ENCODE data around the gene TDRD7. TPM values are rescaled to one million over a fixed set of nuclear protein-coding genes. Genes with fewer than 3 reads are reported as not detected.

The TDRD7 gene
- total RNA-seq, 1 donor from 2014 or later: 7.9 TPM

GRCh38 chr9:97534185-97534584 lies 122.3 kb downstream of the TDRD7 start:
- peaks cover 73% of the 10 kb centered on the region for H3K4me1 ChIP-seq
- H3K9me3 ChIP-seq (replicated peaks): no peaks in the 10 kb centered on the region
- no peak for DNase-seq
- H3K36me3 ChIP-seq: peaks cover 22% of the 10 kb centered on the region
- H3K27ac ChIP-seq (replicated peaks): peak overlapping the region; percentile 94
- H3K27me3 ChIP-seq (ENCODE audit: low read depth): no peaks in the 10 kb centered on the region
- TF ChIP-seq CTCF (IDR thresholded peaks at IDR 0.05; ENCODE audit: borderline replicate concordance): no peak
- H3K4me3 ChIP-seq: no peak overlapping the region
- intact Hi-C loops (cut with micrococcal nuclease): no loop called here

- no peaks in the 10 kb centered on the region for H3K9me3 ChIP-seq (replicated peaks)
- H3K27ac ChIP-seq (replicated peaks): peak overlapping the region; percentile 94
- peaks cover 22% of the 10 kb centered on the region for H3K36me3 ChIP-seq
- no peaks in the 10 kb centered on the region for H3K27me3 ChIP-seq (ENCODE audit: low read depth)
- no peak for DNase-seq
- peaks cover 67% of the 10 kb centered on the region for H3K4me1 ChIP-seq
- no peak overlapping the region for H3K4me3 ChIP-seq
- TF ChIP-seq CTCF (IDR thresholded peaks at IDR 0.05; ENCODE audit: borderline replicate concordance): no peak
- intact Hi-C loops (cut with micrococcal nuclease): no loop called here
Measured at GRCh38 chr9:97534961-97535594, 123.2 kb downstream of the TDRD7 start.

- H3K4me3 ChIP-seq: no peak overlapping the region
- H3K9me3 ChIP-seq (replicated peaks): no peaks in the 10 kb centered on the region
- intact Hi-C loops (cut with micrococcal nuclease): no loop called here
- DNase-seq: no peak
- H3K27ac ChIP-seq (replicated peaks): peak overlapping the region; percentile 94
- H3K27me3 ChIP-seq (ENCODE audit: low read depth): no peaks in the 10 kb centered on the region
- no peak for TF ChIP-seq CTCF (IDR thresholded peaks at IDR 0.05; ENCODE audit: borderline replicate concordance)
- H3K4me1 ChIP-seq: peaks cover 66% of the 10 kb centered on the region
- peaks cover 22% of the 10 kb centered on the region for H3K36me3 ChIP-seq
Measured at GRCh38 chr9:97535771-97536170, 123.9 kb downstream of the TDRD7 start.

- Histone ChIP-seq H3K27ac (replicated peaks) (peak overlapping the region; percentile 94), H3K4me1 (peaks cover 59% of the 10 kb centered on the region)
- intact Hi-C loops (cut with micrococcal nuclease): no loop called here
Measured at GRCh38 chr9:97536480-97536879, 124.6 kb downstream of the TDRD7 start.

GRCh38 chr9:97543561-97543960 lies 131.7 kb downstream of the TDRD7 start:
- peaks cover 43% of the 10 kb centered on the region for H3K4me1 ChIP-seq
- intact Hi-C loops (cut with micrococcal nuclease): no loop called here
- no peak overlapping the region for H3K4me3 ChIP-seq
- no peak for DNase-seq
- peaks cover 23% of the 10 kb centered on the region for H3K36me3 ChIP-seq
- no peak overlapping the region for H3K27ac ChIP-seq (replicated peaks)
- TF ChIP-seq CTCF (IDR thresholded peaks at IDR 0.05; ENCODE audit: borderline replicate concordance): no peak
- H3K9me3 ChIP-seq (replicated peaks): no peaks in the 10 kb centered on the region
- H3K27me3 ChIP-seq (ENCODE audit: low read depth): no peaks in the 10 kb centered on the region

More at GRCh38 chr9:97536480-97536879, 124.6 kb downstream of the TDRD7 start:
- no peaks in the 10 kb centered on the region for H3K27me3 ChIP-seq (ENCODE audit: low read depth)
- no peak for TF ChIP-seq CTCF (IDR thresholded peaks at IDR 0.05; ENCODE audit: borderline replicate concordance)
- no peak for DNase-seq
- H3K36me3 ChIP-seq: peaks cover 22% of the 10 kb centered on the region
- H3K9me3 ChIP-seq (replicated peaks): no peaks in the 10 kb centered on the region
- no peak overlapping the region for H3K4me3 ChIP-seq
